Gastroesophageal sphincter (tissue), 4 donors: ENCODE results near the gene PLXNA2. TPM values are rescaled to one million over a fixed set of nuclear protein-coding genes. Genes with fewer than 3 reads are reported as not detected.

Experiments
- ATAC-seq: fragments of 150-250 bp; one replicate; pipeline ENCODE4 v1.9.1; 2016; ENCODE audit warnings: mild to moderate bottlenecking, moderate library complexity
- H3K27ac ChIP-seq, 4 donors: fragments of 200-600 bp; sonication (generic) in 3 of 4; 1 replicate in 3 of 4; 2 replicates in 1 of 4; pipeline ENCODE4 v1.5.1; 2016 to 2019
- H3K27me3 ChIP-seq: fragments of 200-600 bp; sonication (generic); one replicate; pipeline ENCODE4 v1.5.1; 2019
- H3K36me3 ChIP-seq, 2 donors: fragments of 200-600 bp; sonication (generic); one replicate each; pipeline ENCODE4 v1.5.1; 2019; ENCODE audit warnings: control low read depth in 1 of 2
- H3K4me1 ChIP-seq, 3 donors: fragments of 200-600 bp; sonication (generic); 1 replicate in 2 of 3; 2 replicates in 1 of 3; pipeline ENCODE4 v1.5.1; 2016 to 2019; ENCODE audit warnings: control low read depth in 2 of 3
- H3K4me3 ChIP-seq, 2 donors: fragments of 200-600 bp; sonication (generic); one replicate each; pipeline ENCODE4 v1.5.1; 2019; ENCODE audit warnings: mild to moderate bottlenecking in 1 of 2, moderate library complexity in 1 of 2
- H3K9me3 ChIP-seq, 3 donors: fragments of 200-600 bp; sonication (generic); one replicate each; pipeline ENCODE4 v1.5.1; 2017 to 2019; ENCODE audit warnings: control low read depth in 2 of 3
- EP300 ChIP-seq: sonication (generic); formaldehyde crosslinking; IDR thresholded peaks from one replicate; pipeline ENCODE4 v1.6.1; 2017; ENCODE audit warnings: antibody characterized with exemption, mild to moderate bottlenecking
- POLR2A ChIP-seq, 2 donors: fragments of 450-650 bp; IDR thresholded peaks; one replicate each; pipeline ENCODE4 v1.6.1; 2017; ENCODE audit warnings: antibody characterized with exemption in 2 of 2, mild to moderate bottlenecking in 2 of 2, moderate library complexity in 1 of 2
- POLR2AphosphoS5 ChIP-seq: sonication (generic); formaldehyde crosslinking; IDR thresholded peaks from one replicate; pipeline ENCODE4 v1.6.1; 2017; ENCODE audit warnings: antibody characterized with exemption
- WGBS, 2 donors: methylation state at CpG; one replicate each; pipeline ENCODE4 v1.1.5; 2018; ENCODE audit warnings: low coverage in 1 of 2; 5-methylcytosine and 5-hydroxymethylcytosine counted together
- total RNA-seq, 4 donors: library from RNA; depleted of rRNA; stranded (reverse); fragments of >200 nt; gene quantifications; one replicate each; pipeline ENCODE4 v1.1.0, GENCODE V29; 2016
- TF ChIP-seq, protein P1 (sequence below), 4 experiments: fragments of 200-600 bp in 2 of 4; fragments of 450-650 bp in 2 of 4; sonication (generic) in 1 of 4; IDR thresholded peaks; one replicate each; pipeline ENCODE4 v1.5.1; 2017 to 2019; ENCODE audit warnings: antibody characterized with exemption in 4 of 4, mild to moderate bottlenecking in 2 of 4, moderate library complexity in 2 of 4

PLXNA2 gene
- total RNA-seq, 4 donors from 2014 or later, result 12.5 to 38.3 (median 32.0) TPM

DNA sequence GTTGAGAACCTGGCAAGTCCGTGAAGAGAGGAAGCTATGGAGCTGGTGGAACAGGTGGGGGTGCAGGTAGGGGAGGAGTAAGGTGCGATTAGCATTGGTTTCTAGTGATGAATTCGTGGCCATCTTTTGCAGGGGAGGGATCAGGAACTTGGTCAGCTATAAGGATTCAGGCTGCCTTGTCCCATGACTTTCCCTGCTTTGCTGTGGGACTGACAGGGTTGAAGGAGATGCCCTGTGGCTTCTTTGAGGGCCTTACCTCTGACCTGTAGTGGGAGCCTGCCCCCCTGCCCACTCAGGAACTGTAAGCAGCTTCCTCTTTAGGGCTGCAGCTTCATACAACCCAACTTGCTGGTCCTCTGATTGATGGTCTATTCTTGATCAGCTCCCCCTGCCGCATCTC, 248.6 kb downstream of the PLXNA2 start:
- peaks cover 0 to 5% (median 0%) of the 10 kb centered on the region in 3 donors for H3K9me3 ChIP-seq
- H3K36me3 ChIP-seq, result no peaks in the 10 kb centered on the region
- 78 to 94% methylated on average over 3 to 4 of the region's 4 CpGs for WGBS, 2 donors
- TF ChIP-seq, protein P1, sequence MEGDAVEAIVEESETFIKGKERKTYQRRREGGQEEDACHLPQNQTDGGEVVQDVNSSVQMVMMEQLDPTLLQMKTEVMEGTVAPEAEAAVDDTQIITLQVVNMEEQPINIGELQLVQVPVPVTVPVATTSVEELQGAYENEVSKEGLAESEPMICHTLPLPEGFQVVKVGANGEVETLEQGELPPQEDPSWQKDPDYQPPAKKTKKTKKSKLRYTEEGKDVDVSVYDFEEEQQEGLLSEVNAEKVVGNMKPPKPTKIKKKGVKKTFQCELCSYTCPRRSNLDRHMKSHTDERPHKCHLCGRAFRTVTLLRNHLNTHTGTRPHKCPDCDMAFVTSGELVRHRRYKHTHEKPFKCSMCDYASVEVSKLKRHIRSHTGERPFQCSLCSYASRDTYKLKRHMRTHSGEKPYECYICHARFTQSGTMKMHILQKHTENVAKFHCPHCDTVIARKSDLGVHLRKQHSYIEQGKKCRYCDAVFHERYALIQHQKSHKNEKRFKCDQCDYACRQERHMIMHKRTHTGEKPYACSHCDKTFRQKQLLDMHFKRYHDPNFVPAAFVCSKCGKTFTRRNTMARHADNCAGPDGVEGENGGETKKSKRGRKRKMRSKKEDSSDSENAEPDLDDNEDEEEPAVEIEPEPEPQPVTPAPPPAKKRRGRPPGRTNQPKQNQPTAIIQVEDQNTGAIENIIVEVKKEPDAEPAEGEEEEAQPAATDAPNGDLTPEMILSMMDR (IDR thresholded peaks at IDR 0.05), result no peak
- TF ChIP-seq EP300 (no peak), POLR2A (IDR thresholded peaks at IDR 0.05) (no peak), POLR2AphosphoS5 (no peak)
- no peak overlapping the region for H3K4me3 ChIP-seq
- ATAC-seq, result no peak
- H3K27ac ChIP-seq, result no peak overlapping the region
- peaks cover 10% of the 10 kb centered on the region for H3K27me3 ChIP-seq
- peaks cover 0 to 7% (median 0%) of the 10 kb centered on the region in 3 donors for H3K4me1 ChIP-seq

DNA sequence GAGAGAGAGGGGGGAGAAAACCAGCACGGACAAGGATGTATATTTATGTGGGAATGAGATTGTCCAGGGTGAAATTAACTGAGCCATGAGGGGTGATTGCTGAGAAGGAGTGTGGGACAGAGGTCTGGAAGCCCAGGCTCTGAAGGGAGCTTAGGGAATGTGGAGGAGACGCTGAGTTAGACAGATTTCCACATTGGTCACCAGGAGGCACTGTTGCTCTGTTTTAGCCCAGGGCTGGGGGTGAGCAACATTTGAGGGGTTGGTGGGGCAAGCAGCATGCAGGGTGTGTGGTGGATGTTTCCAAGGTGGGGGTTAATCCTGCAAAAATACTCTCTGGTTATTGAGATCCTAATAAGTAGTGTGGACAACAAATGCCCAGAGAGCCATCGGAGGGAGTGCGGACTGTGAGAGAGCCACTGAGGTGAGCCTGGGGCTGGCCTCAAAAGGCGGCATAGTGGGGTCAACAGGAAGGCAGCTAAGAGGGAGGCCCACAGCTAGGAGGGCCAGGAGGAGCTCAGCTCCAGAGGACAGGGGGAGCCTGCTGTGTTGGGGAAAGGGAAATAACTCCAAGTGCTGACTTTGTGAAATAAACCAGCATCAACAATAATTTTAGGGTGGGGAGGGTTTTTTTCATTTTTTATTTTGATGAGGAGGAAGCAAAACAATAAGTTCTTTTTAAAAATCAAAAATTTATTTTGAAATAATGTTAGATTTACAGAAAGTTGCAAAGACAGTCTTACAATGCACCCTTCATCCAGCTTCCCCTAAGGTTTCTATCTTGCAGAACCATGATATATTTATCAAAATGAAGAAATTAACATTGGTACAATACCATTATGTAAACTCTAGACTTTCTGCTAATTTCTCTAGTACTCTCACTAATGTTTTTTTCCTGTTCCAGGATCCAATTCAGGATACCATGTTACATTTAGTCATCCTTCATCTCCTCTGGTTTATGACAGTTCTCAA, 250.4 kb downstream of the PLXNA2 start:
- TF ChIP-seq, protein P1 (IDR thresholded peaks at IDR 0.05), result no peak
- TF ChIP-seq POLR2AphosphoS5 (no peak), POLR2A (IDR thresholded peaks at IDR 0.05) (no peak), EP300 (no peak)
- ATAC-seq, result no peak
- Histone ChIP-seq H3K27me3 (peaks cover 13% of the 10 kb centered on the region), H3K36me3 (no peaks in the 10 kb centered on the region), H3K4me3 (no peak overlapping the region), H3K27ac (no peak overlapping the region), H3K9me3 (peaks cover 0 to 5% (median 0%) of the 10 kb centered on the region in 3 donors), H3K4me1 (peaks cover 0 to 7% (median 0%) of the 10 kb centered on the region in 3 donors)
- 78 to 89% methylated on average over 2 to 5 of the region's 5 CpGs for WGBS, 2 donors

DNA sequence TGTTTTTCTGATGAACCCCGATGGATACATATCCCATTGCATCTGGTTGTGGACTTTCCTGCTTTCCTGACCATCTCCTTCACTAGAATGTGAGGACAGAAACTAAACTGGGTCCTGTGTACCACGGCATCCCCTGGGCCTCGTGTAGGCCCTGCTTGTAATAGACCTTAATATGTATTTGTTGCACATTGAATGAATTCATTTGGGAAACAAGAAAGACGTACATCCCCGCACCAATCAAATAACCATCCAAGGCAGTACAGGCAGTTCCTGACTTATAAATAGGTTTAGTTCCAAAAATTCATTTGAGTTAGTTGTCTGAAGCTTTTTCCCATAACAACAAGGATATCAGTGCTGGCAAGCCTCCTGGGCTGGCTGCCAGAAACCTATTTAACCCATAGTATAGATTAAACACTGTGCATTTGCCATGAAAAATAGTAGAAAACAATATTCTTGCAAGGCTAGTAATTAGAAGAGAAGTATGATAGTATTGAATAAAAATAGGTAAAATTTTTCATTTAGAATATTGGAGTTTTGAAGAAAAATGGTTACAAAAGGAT, 251.4 kb downstream of the PLXNA2 start:
- Histone ChIP-seq H3K27me3 (peaks cover 13% of the 10 kb centered on the region), H3K4me3 (no peak overlapping the region), H3K36me3 (no peaks in the 10 kb centered on the region), H3K9me3 (peaks cover 0 to 5% (median 0%) of the 10 kb centered on the region in 3 donors), H3K4me1 (peaks cover 0 to 3% (median 0%) of the 10 kb centered on the region in 3 donors), H3K27ac (no peak overlapping the region)
- TF ChIP-seq POLR2AphosphoS5 (no peak), POLR2A (IDR thresholded peaks at IDR 0.05) (no peak), EP300 (no peak)
- TF ChIP-seq, protein P1 (IDR thresholded peaks at IDR 0.05), result no peak
- ATAC-seq, result no peak
- WGBS, 2 donors, result 79 to 80% methylated on average over 5 of the region's 5 CpGs

DNA sequence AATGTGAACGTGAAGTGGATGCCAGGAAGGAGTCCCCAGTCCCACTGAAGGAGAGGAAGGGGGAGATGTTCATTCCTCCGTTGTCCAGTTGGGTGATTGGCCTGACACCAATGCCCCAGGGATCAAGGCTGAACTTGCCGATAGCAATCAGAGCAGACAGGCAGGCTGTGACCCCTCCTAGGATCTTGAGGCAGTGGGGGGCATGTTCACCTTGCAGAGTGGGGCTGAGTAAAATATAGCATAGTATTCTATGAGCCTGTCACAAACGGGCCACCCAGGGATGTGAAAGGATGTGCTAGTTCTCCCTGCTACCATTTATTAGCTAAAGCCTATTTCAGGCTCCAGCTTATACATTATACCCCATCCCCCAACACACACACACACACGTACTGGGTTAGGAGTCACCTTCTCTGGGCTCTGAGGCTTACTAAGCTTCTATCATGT, 252.6 kb downstream of the PLXNA2 start:
- no peak overlapping the region for H3K27ac ChIP-seq
- no peaks in the 10 kb centered on the region for H3K36me3 ChIP-seq
- WGBS, 2 donors, result 74 to 79% methylated on average over 4 of the region's 5 CpGs
- H3K4me3 ChIP-seq, result no peak overlapping the region
- H3K27me3 ChIP-seq, result peaks cover 13% of the 10 kb centered on the region
- H3K4me1 ChIP-seq, result no peaks in the 10 kb centered on the region
- ATAC-seq, result no peak
- H3K9me3 ChIP-seq, result peaks cover 0 to 5% (median 0%) of the 10 kb centered on the region in 3 donors
- no peak for TF ChIP-seq POLR2A (IDR thresholded peaks at IDR 0.05)
- TF ChIP-seq POLR2AphosphoS5, result no peak
- TF ChIP-seq EP300, result no peak
- TF ChIP-seq, protein P1 (IDR thresholded peaks at IDR 0.05), result no peak
